Activated CD8-positive, alpha-beta T cell treated with anti-CD3 and anti-CD28 coated beads, Interleukin-2, amount 10 ng/mL, durations not matched to agents 7 days and 5 days (primary cell): ENCODE measurements around the gene COQ7. TPM values are rescaled to one million over a fixed set of nuclear protein-coding genes. Genes with fewer than 3 reads are reported as not detected.

Experiments used
- ATAC-seq: fragments of 150-1000 bp; cut with Tn5 transposase; one replicate; pipeline ENCODE4 v1.10.0; 2021; ENCODE audit warnings: moderate library complexity
- CTCF ChIA-PET: fragments of 350-600 bp; sonication (Branson Sonifier 250); formaldehyde crosslinking; loops from one replicate; lab custom pipeline; 2021; ENCODE audit warnings: antibody characterized with exemption; lab: Charles Lee
- POLR2A ChIA-PET: fragments of 350-600 bp; sonication (Branson Sonifier 250); formaldehyde crosslinking; loops from one replicate; lab custom pipeline; 2021; ENCODE audit warnings: antibody characterized with exemption; lab: Charles Lee
- DNase-seq: peaks from one replicate; pipeline ENCODE4 v3.0.0-alpha.2; 2020
- H3K27ac Mint-ChIP-seq: one replicate; pipeline ENCODE4 v1.8.0; 2021; ENCODE audit warnings: mild to moderate bottlenecking, mixed read lengths
- H3K27me3 Mint-ChIP-seq: one replicate; pipeline ENCODE4 v1.8.0; 2021; ENCODE audit warnings: low read depth, mixed read lengths
- H3K36me3 Mint-ChIP-seq: one replicate; pipeline ENCODE4 v1.8.0; 2021; ENCODE audit warnings: low read depth, mixed read lengths
- H3K4me1 Mint-ChIP-seq: one replicate; pipeline ENCODE4 v1.8.0; 2021; ENCODE audit warnings: low read depth, mixed read lengths
- H3K4me3 Mint-ChIP-seq: one replicate; pipeline ENCODE4 v1.8.0; 2021; ENCODE audit warnings: mild to moderate bottlenecking, mixed read lengths
- H3K9me3 Mint-ChIP-seq: one replicate; pipeline ENCODE4 v1.8.0; 2022; ENCODE audit warnings: mixed read lengths; ENCODE audit not compliant: insufficient read depth
- total RNA-seq, 2 experiments: library from RNA; stranded (reverse); gene quantifications; one replicate each; pipeline ENCODE4 v1.2.3, GENCODE V29; 2021

The COQ7 gene
- total RNA-seq, 2 experiments from 2014 or later, result 16.3 to 16.8 TPM

DNA sequence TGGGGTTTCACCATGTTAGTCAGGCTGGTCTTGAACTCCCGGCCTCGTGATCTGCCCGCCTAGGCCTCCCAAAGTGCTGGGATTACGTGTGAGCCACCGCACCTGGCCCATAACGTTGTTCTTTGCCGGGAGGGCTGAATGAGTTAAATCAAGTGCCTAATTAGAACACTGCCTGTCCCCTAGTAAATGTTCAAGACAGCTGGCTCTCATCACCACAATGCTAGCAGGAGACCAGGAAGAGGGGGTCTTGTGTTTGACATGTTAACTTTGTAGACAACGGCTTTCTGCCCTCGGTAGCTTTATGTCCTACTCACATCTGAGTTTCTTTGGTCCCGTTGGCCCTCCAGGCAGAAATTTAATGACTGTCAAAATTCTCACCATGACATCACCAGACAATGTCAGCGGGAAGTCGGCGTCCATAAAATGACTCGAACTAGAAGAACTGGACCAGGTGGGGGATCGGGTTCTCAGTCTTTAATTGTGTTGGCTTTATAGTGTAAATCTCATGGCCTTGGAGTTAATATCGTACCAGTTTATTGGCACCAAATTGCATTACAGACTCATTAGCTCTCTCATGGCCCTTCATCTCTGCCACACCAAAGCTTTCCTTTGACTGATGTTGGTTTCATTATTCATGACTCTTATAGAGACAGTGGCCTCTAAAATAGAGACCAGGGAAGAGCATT, 34.9 kb downstream of the COQ7 start:
- Mint-ChIP-seq H3K36me3 (no peaks in the 10 kb centered on the region), H3K4me3 (no peak overlapping the region), H3K4me1 (no peaks in the 10 kb centered on the region), H3K9me3 (peaks cover 10% of the 10 kb centered on the region), H3K27me3 (no peaks in the 10 kb centered on the region), H3K27ac (no peak overlapping the region)
- ATAC-seq (no peak), DNase-seq (no peak)
- POLR2A ChIA-PET, result no interaction called here
- CTCF ChIA-PET, result interaction anchor here (0.9 kb wide), 1 partner anchor 16 kb away, joined by 4 read pairs; no protein-coding TSS in a partner anchor

DNA sequence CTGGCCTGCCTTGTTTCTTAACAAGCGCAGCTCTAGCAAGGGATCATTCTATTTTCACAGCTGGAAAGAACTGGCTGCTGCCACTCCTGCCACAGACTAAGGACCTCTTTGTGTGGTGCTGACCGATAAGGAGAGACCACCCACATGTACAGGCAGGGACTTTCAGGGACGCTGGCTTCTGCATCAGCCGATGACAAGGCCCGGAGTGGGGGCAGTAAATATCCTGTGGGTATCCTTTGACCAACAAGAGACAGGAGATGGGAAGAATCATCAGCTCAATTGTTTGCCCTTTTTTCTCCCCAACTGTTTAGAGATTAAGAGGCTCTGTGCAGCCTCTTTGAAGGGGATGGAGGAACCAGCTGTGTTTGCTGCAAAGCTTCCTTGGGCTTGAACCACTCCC, 37.2 kb downstream of the COQ7 start:
- no peak for ATAC-seq
- H3K4me3 Mint-ChIP-seq, result no peak overlapping the region
- POLR2A ChIA-PET, result no interaction called here
- H3K27me3 Mint-ChIP-seq, result no peaks in the 10 kb centered on the region
- H3K36me3 Mint-ChIP-seq, result no peaks in the 10 kb centered on the region
- DNase-seq, result no peak
- CTCF ChIA-PET, result interaction anchor here (1.2 to 1.7 kb wide), 2 partner anchors 15 to 19 kb away, joined by 3 to 4 read pairs; no protein-coding TSS in a partner anchor
- H3K4me1 Mint-ChIP-seq, result no peaks in the 10 kb centered on the region
- no peaks in the 10 kb centered on the region for H3K9me3 Mint-ChIP-seq
- no peak overlapping the region for H3K27ac Mint-ChIP-seq

DNA sequence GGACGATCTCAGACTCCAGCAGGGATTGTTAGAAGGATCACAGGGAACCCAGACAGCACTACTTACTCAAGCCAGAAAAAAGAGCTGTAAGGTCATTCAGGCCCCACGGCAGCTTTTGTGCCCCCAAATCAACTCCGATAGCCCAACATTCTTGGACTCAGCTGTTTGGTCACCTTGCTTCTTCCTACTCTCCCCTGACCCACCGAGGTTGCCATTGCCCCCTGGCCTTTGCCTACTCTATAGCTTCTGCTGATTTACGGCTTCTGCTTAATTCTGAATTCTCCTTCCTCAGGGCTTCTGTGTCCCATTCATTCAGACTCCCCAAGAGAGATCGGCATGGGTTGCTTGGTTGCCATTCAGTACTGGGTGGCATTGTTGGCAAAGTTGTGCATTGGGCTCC, 37.7 kb downstream of the COQ7 start:
- H3K27ac Mint-ChIP-seq, result no peak overlapping the region

DNA sequence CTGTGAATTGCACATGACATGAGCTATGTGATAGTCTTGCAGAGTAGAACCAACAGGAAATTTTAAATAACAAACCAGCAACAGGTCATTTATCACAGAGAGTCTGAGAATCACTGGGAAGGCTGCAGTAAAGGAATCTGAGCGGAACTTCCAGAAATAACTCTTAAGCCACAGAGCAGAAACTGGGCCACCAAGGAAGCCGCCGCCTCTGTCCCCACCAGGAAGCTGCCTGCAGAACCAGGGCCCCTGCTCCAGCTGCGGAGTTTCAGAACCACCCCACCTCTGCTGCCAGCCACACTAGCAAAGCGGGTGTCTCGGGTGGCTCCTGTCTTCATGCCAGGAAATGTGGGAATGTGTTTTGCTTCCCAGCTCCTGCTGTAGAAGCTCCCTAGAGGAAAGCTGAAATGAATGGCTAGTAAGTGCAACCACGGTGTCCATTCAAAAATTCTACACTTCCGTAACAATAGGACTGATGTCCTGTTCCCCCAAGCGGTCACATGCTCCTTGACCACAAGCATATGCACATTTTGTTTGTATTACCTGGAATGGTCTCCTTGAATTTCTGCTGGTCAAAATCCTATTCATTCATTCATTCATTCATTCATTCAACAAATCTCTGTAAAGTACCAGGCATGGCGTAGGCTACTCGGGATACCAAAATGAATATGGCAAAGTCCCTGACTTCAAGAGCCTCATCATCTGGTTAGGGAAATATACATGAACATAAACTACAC, 38.6 kb downstream of the COQ7 start:
- ChIA-PET CTCF (interaction anchor here (1.7 kb wide), 1 partner anchor 13 kb away, joined by 4 read pairs; no protein-coding TSS in a partner anchor), POLR2A (no interaction called here)
- no peak for DNase-seq
- no peak overlapping the region for H3K27ac Mint-ChIP-seq
- no peaks in the 10 kb centered on the region for H3K4me1 Mint-ChIP-seq
- ATAC-seq, result no peak
- no peaks in the 10 kb centered on the region for H3K36me3 Mint-ChIP-seq
- H3K27me3 Mint-ChIP-seq, result no peaks in the 10 kb centered on the region
- no peak overlapping the region for H3K4me3 Mint-ChIP-seq
- no peaks in the 10 kb centered on the region for H3K9me3 Mint-ChIP-seq

More for the DNA sequence above, 37.7 kb downstream of the COQ7 start:
- Mint-ChIP-seq H3K27me3 (no peaks in the 10 kb centered on the region), H3K4me1 (no peaks in the 10 kb centered on the region), H3K9me3 (no peaks in the 10 kb centered on the region), H3K4me3 (no peak overlapping the region), H3K36me3 (no peaks in the 10 kb centered on the region)
- ATAC-seq, result no peak
- POLR2A ChIA-PET, result no interaction called here
- no peak for DNase-seq
- CTCF ChIA-PET, result interaction anchor here (1.2 to 1.7 kb wide), 2 partner anchors 14 to 19 kb away, joined by 3 to 4 read pairs; no protein-coding TSS in a partner anchor

DNA sequence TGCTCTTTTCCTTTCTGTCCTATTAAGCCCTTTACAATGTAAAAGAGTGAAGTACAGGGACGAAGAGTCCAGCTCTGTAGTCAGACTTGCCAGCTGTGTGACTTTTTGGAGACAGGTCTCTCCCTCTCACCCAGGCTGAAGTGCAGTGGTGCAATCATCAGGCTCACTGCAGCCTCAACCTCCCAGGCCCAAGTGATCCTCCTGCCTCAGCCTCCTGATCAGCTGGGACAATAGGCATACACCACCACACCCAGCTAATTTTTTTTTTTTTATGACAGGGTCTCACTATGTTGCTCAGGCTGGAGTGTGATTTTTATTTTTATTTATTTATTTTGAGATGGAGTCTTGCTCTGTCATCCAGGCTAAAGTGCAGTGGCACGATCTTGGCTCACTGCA, 39.2 kb downstream of the COQ7 start:
- ChIA-PET POLR2A (no interaction called here), CTCF (no interaction called here)
- DNase-seq (no peak), ATAC-seq (no peak)
- Mint-ChIP-seq H3K27ac (no peak overlapping the region), H3K9me3 (no peaks in the 10 kb centered on the region), H3K4me1 (no peaks in the 10 kb centered on the region), H3K4me3 (no peak overlapping the region), H3K36me3 (no peaks in the 10 kb centered on the region), H3K27me3 (no peaks in the 10 kb centered on the region)

DNA sequence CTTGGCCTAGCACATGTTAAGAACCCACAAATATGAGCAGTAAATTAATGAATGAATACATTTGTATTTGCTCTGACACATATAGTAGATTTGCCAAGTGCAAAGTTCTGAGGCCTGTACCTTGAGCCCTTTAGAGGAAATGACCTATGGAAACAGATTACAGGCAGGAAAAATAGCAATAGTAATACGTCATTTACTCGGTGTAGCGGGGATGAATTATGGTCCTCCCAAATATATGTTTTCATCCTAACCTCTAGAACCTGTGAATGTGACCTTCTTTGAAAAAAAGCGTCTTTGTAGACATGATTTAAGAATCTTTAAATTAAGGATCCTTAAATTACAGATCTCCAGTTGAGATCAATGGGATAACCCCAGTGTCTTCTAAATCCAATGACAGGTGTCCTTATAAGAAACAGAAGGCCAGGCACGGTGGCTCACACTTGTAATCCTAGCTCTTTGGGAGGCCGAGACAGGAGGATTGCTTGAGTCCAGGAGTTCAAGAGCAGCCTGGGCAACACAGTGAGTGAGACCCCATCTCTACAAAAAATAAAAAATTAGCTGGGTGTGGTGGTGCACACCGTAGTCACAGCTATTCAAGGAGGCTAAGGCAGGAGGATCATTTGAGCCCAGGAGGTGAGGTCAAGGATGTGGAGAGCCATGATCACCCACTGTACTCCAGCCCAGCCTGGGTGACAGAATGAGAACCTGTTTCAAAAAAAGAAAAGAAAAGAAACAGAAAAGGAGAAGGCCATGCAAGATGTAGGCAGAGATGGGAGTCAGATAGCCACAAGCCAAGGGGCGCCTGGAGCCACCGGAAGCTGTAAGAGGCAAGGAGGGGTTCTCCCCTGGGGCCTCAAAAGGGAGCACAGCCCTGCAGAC, 41.2 kb downstream of the COQ7 start:
- POLR2A ChIA-PET, result no interaction called here
- Mint-ChIP-seq H3K27ac (no peak overlapping the region), H3K27me3 (peaks cover 14% of the 10 kb centered on the region), H3K9me3 (no peaks in the 10 kb centered on the region), H3K4me1 (peaks cover 3% of the 10 kb centered on the region), H3K36me3 (no peaks in the 10 kb centered on the region), H3K4me3 (no peak overlapping the region)
- no peak for DNase-seq
- no peak for ATAC-seq
- CTCF ChIA-PET, result no interaction called here

DNA sequence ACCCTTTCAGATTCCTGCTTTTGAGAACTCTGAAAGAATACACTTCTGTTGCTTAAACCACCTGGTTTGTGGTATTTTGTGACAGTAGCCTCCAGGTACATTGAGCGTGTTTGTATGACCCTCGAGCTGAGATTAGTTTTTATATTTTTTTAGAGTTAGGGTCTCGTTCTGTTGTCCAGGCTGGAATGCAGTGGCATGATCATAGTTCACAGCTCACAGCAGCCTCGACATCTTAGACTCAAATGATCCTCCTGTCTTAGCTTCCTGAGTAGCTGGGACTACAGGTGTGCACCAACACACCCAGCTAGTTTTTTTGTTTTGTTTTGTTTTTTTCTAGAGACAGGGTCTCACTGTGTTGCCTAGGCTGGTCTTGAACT, 41.9 kb downstream of the COQ7 start:
- Mint-ChIP-seq H3K36me3 (no peaks in the 10 kb centered on the region), H3K27me3 (peaks cover 14% of the 10 kb centered on the region)

DNA sequence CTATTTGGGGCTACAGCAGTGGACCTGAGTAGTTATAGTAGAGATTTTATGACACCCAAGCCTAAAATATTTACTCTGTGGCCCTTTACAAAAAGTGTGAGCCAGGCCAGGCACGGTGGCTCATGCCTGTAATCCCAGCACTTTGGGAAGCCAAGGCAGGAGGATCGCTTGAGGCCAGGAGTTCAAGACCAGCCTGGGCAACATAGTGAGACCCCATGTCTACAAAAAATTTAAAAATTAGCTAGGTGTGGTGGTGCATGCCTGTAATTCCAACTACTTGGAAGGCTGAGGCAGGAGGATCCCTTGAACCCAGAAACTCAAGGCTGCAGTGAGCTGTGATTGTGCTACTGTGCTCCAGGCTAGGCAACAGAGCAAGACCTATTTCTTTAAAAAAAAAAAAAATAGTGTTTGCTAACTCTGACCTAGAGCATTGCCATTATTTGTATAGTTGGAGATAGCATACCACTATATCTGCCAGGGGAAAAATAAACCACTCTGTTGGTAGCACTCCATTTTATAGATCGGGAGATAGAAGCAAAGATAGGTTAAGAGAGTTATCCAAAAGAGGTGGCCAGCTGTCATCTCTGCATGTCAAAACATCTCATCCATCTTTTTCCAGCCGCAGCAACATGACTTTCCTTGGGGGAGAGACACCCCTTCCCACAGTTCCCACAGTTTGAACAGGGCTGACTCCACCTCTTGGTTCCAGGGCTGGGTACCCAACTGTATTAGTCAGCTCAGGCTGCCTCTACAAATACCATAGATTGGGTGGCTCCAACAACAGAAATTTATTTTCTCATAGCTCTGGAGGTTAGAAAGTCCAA, 43.3 kb downstream of the COQ7 start:
- H3K27me3 Mint-ChIP-seq, result peaks cover 19% of the 10 kb centered on the region
- POLR2A ChIA-PET, result no interaction called here
- DNase-seq, result no peak
- H3K4me3 Mint-ChIP-seq, result no peak overlapping the region
- H3K36me3 Mint-ChIP-seq, result no peaks in the 10 kb centered on the region
- CTCF ChIA-PET, result interaction anchor here (0.7 kb wide), 1 partner anchor 25 kb away, joined by 3 read pairs; no protein-coding TSS in a partner anchor
- no peaks in the 10 kb centered on the region for H3K9me3 Mint-ChIP-seq
- no peak overlapping the region for H3K27ac Mint-ChIP-seq
- H3K4me1 Mint-ChIP-seq, result peaks cover 3% of the 10 kb centered on the region
- ATAC-seq, result no peak

More for the DNA sequence above, 41.9 kb downstream of the COQ7 start:
- Mint-ChIP-seq H3K4me3 (no peak overlapping the region), H3K27ac (no peak overlapping the region), H3K4me1 (peaks cover 3% of the 10 kb centered on the region), H3K9me3 (no peaks in the 10 kb centered on the region)
- DNase-seq (no peak), ATAC-seq (no peak)
- ChIA-PET CTCF (no interaction called here), POLR2A (no interaction called here)

DNA sequence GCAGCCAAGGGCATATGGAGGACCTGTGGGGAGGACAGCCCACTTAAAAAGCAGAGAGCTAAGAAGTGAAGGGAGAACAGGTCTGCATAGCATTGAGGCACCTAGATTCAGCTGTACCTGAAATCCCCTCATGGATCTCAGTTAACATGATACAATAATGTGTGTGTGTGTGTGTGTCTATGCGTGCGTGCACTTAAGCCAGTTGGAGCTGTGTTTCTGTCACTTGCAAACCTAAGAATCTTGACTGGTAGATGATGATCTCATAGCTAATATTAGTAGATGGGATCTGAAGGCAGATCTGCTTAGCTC, 44.6 kb downstream of the COQ7 start:
- Mint-ChIP-seq H3K27ac (no peak overlapping the region), H3K4me1 (peaks cover 6% of the 10 kb centered on the region), H3K27me3 (peaks cover 22% of the 10 kb centered on the region), H3K9me3 (no peaks in the 10 kb centered on the region), H3K4me3 (no peak overlapping the region), H3K36me3 (no peaks in the 10 kb centered on the region)
- ChIA-PET POLR2A (no interaction called here), CTCF (no interaction called here)
- ATAC-seq, result no peak
- no peak for DNase-seq

DNA sequence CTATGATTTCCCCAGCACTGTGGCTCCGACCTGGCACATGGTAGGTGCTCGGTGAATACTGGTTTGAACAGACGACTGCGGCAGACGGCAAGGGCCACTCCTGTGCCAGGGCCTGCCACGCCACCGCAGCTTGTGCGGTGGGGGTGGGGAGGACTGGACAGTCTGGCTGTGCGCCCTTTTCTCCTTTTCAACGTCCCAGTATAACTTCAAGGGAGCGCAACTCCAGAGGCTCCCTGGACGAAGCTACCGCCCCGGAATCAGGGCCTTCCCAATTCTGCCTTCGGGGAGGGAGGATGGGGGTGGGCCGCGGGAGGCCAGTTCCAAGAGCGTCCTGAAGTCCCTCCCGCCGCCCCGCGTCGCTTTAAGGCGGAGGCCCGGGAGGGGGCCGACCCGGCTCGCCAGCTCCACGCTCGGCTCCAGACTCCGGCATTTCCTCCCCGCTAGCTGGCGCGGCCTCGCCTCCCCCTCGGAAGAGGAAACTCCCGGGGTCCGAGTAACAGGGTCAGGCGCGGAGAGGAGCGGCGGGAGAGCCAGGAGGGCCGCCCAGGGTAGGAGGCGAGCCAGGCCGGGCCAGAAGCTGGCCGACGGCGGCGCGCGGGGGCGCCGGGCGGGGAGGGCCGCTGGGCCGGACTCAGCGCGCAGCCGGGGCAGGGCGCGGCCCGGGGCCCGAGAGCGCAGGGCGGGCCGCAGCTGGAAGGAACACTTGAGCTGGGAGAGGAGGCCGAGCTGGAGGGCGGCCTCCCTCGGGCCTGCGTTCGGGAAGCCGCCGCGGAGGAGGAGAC, 46.4 kb downstream of the COQ7 start, which contains the start of gene ITPRIPL2:
ITPRIPL2 (plus strand) TSS at position 388 of the 782 bp plus-strand sequence. CDS start 498 bp downstream, outside the sequence.
- peak within 1 kb of the TSS; percentile 28 for H3K27ac Mint-ChIP-seq
- DNase-seq (peak; percentile 24), ATAC-seq (peak; percentile 54)
- H3K27me3 Mint-ChIP-seq, result peaks cover 22% of the 10 kb centered on the region
- POLR2A ChIA-PET, result no interaction called here
- peaks cover 21% of the 10 kb centered on the region for H3K4me1 Mint-ChIP-seq
- H3K9me3 Mint-ChIP-seq, result no peaks in the 10 kb centered on the region
- H3K36me3 Mint-ChIP-seq, result no peaks in the 10 kb centered on the region
- H3K4me3 Mint-ChIP-seq, result peak within 1 kb of the TSS; percentile 64
- CTCF ChIA-PET, result no interaction called here
